ENCODE measurements around the gene PDIA6.

DNA sequence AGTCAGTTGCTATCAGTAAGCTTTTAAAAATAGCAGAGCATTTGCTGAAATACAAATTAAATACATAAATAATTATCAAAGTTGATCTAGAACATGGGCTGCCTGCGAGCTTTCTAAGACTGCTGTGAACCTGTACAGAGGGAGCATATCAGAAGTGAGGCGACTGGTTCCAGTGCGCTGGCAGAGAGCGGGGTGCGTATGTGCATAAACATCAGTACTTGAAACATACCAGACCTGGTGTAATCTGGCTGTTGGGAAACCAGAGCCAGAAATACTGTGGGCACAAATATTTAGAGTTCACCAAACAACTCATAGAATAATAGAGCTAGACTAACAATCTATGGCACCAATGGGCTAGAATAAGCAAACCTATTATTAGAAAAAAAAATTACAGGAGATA is 27.3 kb downstream of the PDIA6 start:
- TF ChIP-seq, protein P1, sequence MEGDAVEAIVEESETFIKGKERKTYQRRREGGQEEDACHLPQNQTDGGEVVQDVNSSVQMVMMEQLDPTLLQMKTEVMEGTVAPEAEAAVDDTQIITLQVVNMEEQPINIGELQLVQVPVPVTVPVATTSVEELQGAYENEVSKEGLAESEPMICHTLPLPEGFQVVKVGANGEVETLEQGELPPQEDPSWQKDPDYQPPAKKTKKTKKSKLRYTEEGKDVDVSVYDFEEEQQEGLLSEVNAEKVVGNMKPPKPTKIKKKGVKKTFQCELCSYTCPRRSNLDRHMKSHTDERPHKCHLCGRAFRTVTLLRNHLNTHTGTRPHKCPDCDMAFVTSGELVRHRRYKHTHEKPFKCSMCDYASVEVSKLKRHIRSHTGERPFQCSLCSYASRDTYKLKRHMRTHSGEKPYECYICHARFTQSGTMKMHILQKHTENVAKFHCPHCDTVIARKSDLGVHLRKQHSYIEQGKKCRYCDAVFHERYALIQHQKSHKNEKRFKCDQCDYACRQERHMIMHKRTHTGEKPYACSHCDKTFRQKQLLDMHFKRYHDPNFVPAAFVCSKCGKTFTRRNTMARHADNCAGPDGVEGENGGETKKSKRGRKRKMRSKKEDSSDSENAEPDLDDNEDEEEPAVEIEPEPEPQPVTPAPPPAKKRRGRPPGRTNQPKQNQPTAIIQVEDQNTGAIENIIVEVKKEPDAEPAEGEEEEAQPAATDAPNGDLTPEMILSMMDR (IDR thresholded peaks at IDR 0.05; ENCODE audit: low read depth, low read length): no peak
- TF ChIP-seq, protein P2, sequence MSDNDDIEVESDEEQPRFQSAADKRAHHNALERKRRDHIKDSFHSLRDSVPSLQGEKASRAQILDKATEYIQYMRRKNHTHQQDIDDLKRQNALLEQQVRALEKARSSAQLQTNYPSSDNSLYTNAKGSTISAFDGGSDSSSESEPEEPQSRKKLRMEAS (IDR thresholded peaks at IDR 0.05; ENCODE audit: low read depth, low read length): no peak
